Measurements from ENCODE around the gene SCAND1.

DNA sequence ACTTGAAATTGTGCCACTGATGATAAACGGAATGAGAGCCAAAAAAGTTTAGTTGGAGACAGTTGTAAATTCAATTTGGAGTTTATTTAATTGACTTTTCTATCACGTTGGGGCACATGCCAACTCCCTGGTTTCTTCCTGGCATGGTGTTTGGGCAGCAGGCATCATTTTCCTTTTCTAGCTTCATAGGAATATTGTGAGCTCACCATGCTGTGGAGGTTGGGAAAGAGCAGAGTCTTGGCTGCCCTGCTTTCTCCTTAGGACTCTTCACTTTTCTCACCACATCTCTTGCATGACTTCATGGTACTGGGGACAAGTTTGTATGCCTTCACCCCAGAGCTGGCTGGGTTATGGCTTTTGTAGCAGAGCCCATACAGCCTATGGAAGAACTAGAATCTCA, 6.4 kb downstream of the SCAND1 start:
- TF ChIP-seq, protein P1, sequence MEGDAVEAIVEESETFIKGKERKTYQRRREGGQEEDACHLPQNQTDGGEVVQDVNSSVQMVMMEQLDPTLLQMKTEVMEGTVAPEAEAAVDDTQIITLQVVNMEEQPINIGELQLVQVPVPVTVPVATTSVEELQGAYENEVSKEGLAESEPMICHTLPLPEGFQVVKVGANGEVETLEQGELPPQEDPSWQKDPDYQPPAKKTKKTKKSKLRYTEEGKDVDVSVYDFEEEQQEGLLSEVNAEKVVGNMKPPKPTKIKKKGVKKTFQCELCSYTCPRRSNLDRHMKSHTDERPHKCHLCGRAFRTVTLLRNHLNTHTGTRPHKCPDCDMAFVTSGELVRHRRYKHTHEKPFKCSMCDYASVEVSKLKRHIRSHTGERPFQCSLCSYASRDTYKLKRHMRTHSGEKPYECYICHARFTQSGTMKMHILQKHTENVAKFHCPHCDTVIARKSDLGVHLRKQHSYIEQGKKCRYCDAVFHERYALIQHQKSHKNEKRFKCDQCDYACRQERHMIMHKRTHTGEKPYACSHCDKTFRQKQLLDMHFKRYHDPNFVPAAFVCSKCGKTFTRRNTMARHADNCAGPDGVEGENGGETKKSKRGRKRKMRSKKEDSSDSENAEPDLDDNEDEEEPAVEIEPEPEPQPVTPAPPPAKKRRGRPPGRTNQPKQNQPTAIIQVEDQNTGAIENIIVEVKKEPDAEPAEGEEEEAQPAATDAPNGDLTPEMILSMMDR (IDR thresholded peaks at IDR 0.05) = no peak
- TF ChIP-seq POLR2A (IDR thresholded peaks at IDR 0.05) = no peak

Data from Peyer's patch (tissue), 4 donors.